Activated naive CD4-positive, alpha-beta T cell treated with anti-CD3 and anti-CD28 coated beads, Interleukin-2, amount 50 U/mL, for 72 hours (primary cell): ENCODE data around the gene SHROOM3. TPM values are rescaled to one million over a fixed set of nuclear protein-coding genes. Genes with fewer than 3 reads are reported as not detected.

Experiments used
- ATAC-seq, 2 donors: fragments of 150-1000 bp; cut with Tn5 transposase; 2 replicates each; pipeline ENCODE4 v1.10.0; 2021; ENCODE audit warnings: mild to moderate bottlenecking in 2 of 2, moderate library complexity in 2 of 2
- DNase-seq, 2 donors: peaks; one replicate each; pipeline ENCODE4 v3.0.0; 2021 to 2022; ENCODE audit warnings: low spot score in 2 of 2
- H3K27ac Mint-ChIP-seq, 2 donors: one replicate each; pipeline ENCODE4 v1.8.0; 2022; ENCODE audit warnings: mild to moderate bottlenecking in 2 of 2, mixed read lengths in 2 of 2
- H3K36me3 Mint-ChIP-seq, 2 donors: one replicate each; pipeline ENCODE4 v1.8.0; 2022; ENCODE audit warnings: mixed read lengths in 2 of 2
- H3K9me3 Mint-ChIP-seq, 2 donors: one replicate each; pipeline ENCODE4 v1.8.0; 2022; ENCODE audit warnings: mixed read lengths in 2 of 2
- total RNA-seq, 2 donors: library from RNA; stranded (reverse); gene quantifications; one replicate each; pipeline ENCODE4 v1.2.3, GENCODE V29; 2022

The SHROOM3 gene
- total RNA-seq, 2 donors from 2014 or later: 0.20 to 0.21 TPM

GRCh38 chr4:76470532-76470931, 35.5 kb downstream of the SHROOM3 start:
- ATAC-seq (no peak), DNase-seq (no peak)
- peaks cover 0 to 1% of the 10 kb centered on the region in 2 donors for H3K9me3 Mint-ChIP-seq
- no peak overlapping the region for H3K27ac Mint-ChIP-seq
- no peaks in the 10 kb centered on the region for H3K36me3 Mint-ChIP-seq

- H3K9me3 Mint-ChIP-seq: peaks cover 11 to 17% of the 10 kb centered on the region in 2 donors
- H3K27ac Mint-ChIP-seq: no peak overlapping the region
- ATAC-seq (no peak), DNase-seq (no peak)
- peaks cover 9 to 19% of the 10 kb centered on the region in 2 donors for H3K36me3 Mint-ChIP-seq
Observed at GRCh38 chr4:76476571-76476970, 41.5 kb downstream of the SHROOM3 start.

- ATAC-seq (no peak), DNase-seq (no peak)
- H3K36me3 Mint-ChIP-seq: peaks cover 9 to 15% of the 10 kb centered on the region in 2 donors
- no peak overlapping the region for H3K27ac Mint-ChIP-seq
- H3K9me3 Mint-ChIP-seq: peaks cover 7 to 17% of the 10 kb centered on the region in 2 donors
Observed at GRCh38 chr4:76484654-76485053, 49.6 kb downstream of the SHROOM3 start.

- DNase-seq (no peak), ATAC-seq (no peak)
- Mint-ChIP-seq H3K27ac (no peak overlapping the region), H3K9me3 (peaks cover 5 to 13% of the 10 kb centered on the region in 2 donors), H3K36me3 (peaks cover 6 to 13% of the 10 kb centered on the region in 2 donors)
Observed at GRCh38 chr4:76485450-76485849, 50.4 kb downstream of the SHROOM3 start.

- ATAC-seq (no peak), DNase-seq (no peak)
- Mint-ChIP-seq H3K36me3 (peaks cover 0 to 7% of the 10 kb centered on the region in 2 donors), H3K27ac (no peak overlapping the region), H3K9me3 (peaks cover 0 to 6% of the 10 kb centered on the region in 2 donors)
Observed at GRCh38 chr4:76486588-76487276, 51.7 kb downstream of the SHROOM3 start.

GRCh38 chr4:76487621-76488020, 52.6 kb downstream of the SHROOM3 start:
- DNase-seq (no peak), ATAC-seq (no peak)
- H3K36me3 Mint-ChIP-seq: peaks cover 0 to 7% of the 10 kb centered on the region in 2 donors
- no peak overlapping the region for H3K27ac Mint-ChIP-seq
- H3K9me3 Mint-ChIP-seq: peaks cover 0 to 6% of the 10 kb centered on the region in 2 donors

GRCh38 chr4:76488455-76488854, 53.4 kb downstream of the SHROOM3 start:
- Mint-ChIP-seq H3K27ac (no peak overlapping the region), H3K9me3 (peaks cover 0 to 6% of the 10 kb centered on the region in 2 donors), H3K36me3 (peaks cover 0 to 7% of the 10 kb centered on the region in 2 donors)
- no peak for ATAC-seq
- no peak for DNase-seq

GRCh38 chr4:76488888-76489685, 54.1 kb downstream of the SHROOM3 start:
- Mint-ChIP-seq H3K9me3 (peaks cover 0 to 6% of the 10 kb centered on the region in 2 donors), H3K36me3 (peaks cover 0 to 7% of the 10 kb centered on the region in 2 donors), H3K27ac (no peak overlapping the region)
- DNase-seq: no peak
- no peak for ATAC-seq

- no peak for DNase-seq
- H3K27ac Mint-ChIP-seq: no peak overlapping the region
- peaks cover 0 to 7% of the 10 kb centered on the region in 2 donors for H3K36me3 Mint-ChIP-seq
Observed at GRCh38 chr4:76489686-76490161, 54.7 kb downstream of the SHROOM3 start.

GRCh38 chr4:76492055-76492454, 57.0 kb downstream of the SHROOM3 start:
- Mint-ChIP-seq H3K36me3 (peaks cover 0 to 7% of the 10 kb centered on the region in 2 donors), H3K9me3 (peaks cover 0 to 6% of the 10 kb centered on the region in 2 donors)
- no peak for ATAC-seq

More at GRCh38 chr4:76489686-76490161, 54.7 kb downstream of the SHROOM3 start:
- H3K9me3 Mint-ChIP-seq: peaks cover 0 to 6% of the 10 kb centered on the region in 2 donors
- ATAC-seq: no peak

GRCh38 chr4:76494243-76494642, 59.2 kb downstream of the SHROOM3 start:
- no peak for ATAC-seq
- H3K27ac Mint-ChIP-seq: no peak overlapping the region
- DNase-seq: no peak
- H3K36me3 Mint-ChIP-seq: peaks cover 0 to 5% of the 10 kb centered on the region in 2 donors
- H3K9me3 Mint-ChIP-seq: peaks cover 0 to 6% of the 10 kb centered on the region in 2 donors

More at GRCh38 chr4:76492055-76492454, 57.0 kb downstream of the SHROOM3 start:
- no peak overlapping the region for H3K27ac Mint-ChIP-seq
- no peak for DNase-seq

GRCh38 chr4:76494871-76495590, 60.0 kb downstream of the SHROOM3 start:
- no peak overlapping the region for H3K27ac Mint-ChIP-seq
- ATAC-seq: no peak
- no peaks in the 10 kb centered on the region for H3K36me3 Mint-ChIP-seq
- no peak for DNase-seq
- H3K9me3 Mint-ChIP-seq: no peaks in the 10 kb centered on the region

GRCh38 chr4:76498550-76498949, 63.5 kb downstream of the SHROOM3 start:
- DNase-seq (no peak), ATAC-seq (no peak)
- Mint-ChIP-seq H3K27ac (no peak overlapping the region), H3K36me3 (no peaks in the 10 kb centered on the region), H3K9me3 (no peaks in the 10 kb centered on the region)

GRCh38 chr4:76499461-76499860, 64.4 kb downstream of the SHROOM3 start:
- Mint-ChIP-seq H3K27ac (no peak overlapping the region), H3K9me3 (no peaks in the 10 kb centered on the region), H3K36me3 (no peaks in the 10 kb centered on the region)
- ATAC-seq (no peak), DNase-seq (no peak)

- Mint-ChIP-seq H3K9me3 (no peaks in the 10 kb centered on the region), H3K36me3 (no peaks in the 10 kb centered on the region), H3K27ac (no peak overlapping the region)
- no peak for DNase-seq
- no peak for ATAC-seq
Observed at GRCh38 chr4:76502886-76503285, 67.9 kb downstream of the SHROOM3 start.

GRCh38 chr4:76504613-76505465, 69.8 kb downstream of the SHROOM3 start:
- Mint-ChIP-seq H3K36me3 (no peaks in the 10 kb centered on the region), H3K9me3 (no peaks in the 10 kb centered on the region), H3K27ac (no peak overlapping the region)
- ATAC-seq: no peak
- peak in 1 of 2 donors; percentile 6 for DNase-seq
